Transverse colon (tissue), 4 donors: Measurements from ENCODE around the gene GPR39.

ENCODE experiments used
- CTCF ChIP-seq, 5 experiments: fragments of 200-600 bp in 3 of 5; fragments of 450-650 bp in 2 of 5; sonication (generic) in 3 of 5; IDR thresholded peaks; 1 replicate in 2 of 5; 2 replicates in 3 of 5; pipeline ENCODE4 v1.5.1; 2016 to 2017; ENCODE audit warnings: antibody characterized with exemption in 5 of 5, inconsistent platforms in 3 of 5, mild to moderate bottlenecking in 2 of 5, moderate library complexity in 1 of 5
- EP300 ChIP-seq: sonication (generic); formaldehyde crosslinking; IDR thresholded peaks from one replicate; pipeline ENCODE4 v1.6.1; 2017; ENCODE audit warnings: antibody characterized with exemption, low read depth
- POLR2A ChIP-seq: fragments of 450-650 bp; IDR thresholded peaks from one replicate; pipeline ENCODE4 v1.6.1; 2016; ENCODE audit warnings: antibody characterized with exemption, mild to moderate bottlenecking, moderate library complexity
- POLR2AphosphoS5 ChIP-seq, 3 donors: sonication (generic); formaldehyde crosslinking; IDR thresholded peaks; one replicate each; pipeline ENCODE4 v1.6.1; 2016; ENCODE audit warnings: antibody characterized with exemption in 3 of 3

GRCh38 chr2:132475615-132476014, 59.0 kb downstream of the GPR39 start:
- TF ChIP-seq EP300 (no peak), CTCF (IDR thresholded peaks at IDR 0.05) (no peak), POLR2A (no peak), POLR2AphosphoS5 (IDR thresholded peaks at IDR 0.05) (no peak)
